Activated CD4-positive, alpha-beta T cell treated with anti-CD3 and anti-CD28 coated beads, Interleukin-2, Interleukin-4, amounts not matched to agents 100 ng/mL and 50 ng/mL, durations not matched to agents 16 hours and 8 hours (primary cell): ENCODE measurements around the gene YOD1.

Experiments used
- DNase-seq: peaks from one replicate; pipeline ENCODE4 v3.0.0-alpha.2; 2020; ENCODE audit warnings: low spot score

Gene YOD1

DNA sequence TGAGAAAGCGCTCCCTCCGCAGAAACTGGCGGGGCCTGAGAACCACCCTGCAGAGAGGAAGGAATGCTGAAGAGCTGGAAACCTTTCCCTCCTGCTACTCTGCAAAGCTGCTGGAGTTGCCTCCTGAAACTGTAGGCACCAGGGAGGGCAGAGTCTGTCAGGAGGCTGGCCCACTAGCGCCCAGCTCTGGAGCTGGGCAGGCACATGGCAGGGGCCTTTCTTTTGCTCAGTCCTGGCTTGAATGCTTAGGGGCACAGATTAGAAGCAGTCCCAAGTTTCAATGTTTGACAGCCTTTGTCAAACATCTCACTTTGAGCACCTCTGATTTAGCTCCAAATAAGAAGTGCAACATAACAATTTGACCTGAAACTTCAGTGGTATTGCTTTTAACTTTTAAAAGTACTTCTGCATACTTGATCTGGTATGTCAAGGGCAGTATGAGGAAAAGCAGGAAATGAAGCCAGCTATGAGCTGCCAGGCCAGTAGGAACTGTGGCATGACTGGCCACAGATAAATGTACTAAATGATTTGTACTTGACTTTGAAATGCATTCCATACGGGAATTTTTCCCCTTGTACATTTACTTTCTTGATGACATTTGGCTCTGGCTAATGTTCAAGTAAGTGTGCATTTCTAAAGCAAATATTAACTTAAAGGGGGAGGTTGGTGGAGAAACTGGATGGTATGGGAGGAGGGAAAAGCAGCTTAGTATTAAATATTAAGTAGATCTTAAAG, 25.7 kb downstream of the YOD1 start:
- no peak for DNase-seq

GRCh38 chr1:207024202-207025145, 26.5 kb downstream of the YOD1 start:
- no peak for DNase-seq

DNA sequence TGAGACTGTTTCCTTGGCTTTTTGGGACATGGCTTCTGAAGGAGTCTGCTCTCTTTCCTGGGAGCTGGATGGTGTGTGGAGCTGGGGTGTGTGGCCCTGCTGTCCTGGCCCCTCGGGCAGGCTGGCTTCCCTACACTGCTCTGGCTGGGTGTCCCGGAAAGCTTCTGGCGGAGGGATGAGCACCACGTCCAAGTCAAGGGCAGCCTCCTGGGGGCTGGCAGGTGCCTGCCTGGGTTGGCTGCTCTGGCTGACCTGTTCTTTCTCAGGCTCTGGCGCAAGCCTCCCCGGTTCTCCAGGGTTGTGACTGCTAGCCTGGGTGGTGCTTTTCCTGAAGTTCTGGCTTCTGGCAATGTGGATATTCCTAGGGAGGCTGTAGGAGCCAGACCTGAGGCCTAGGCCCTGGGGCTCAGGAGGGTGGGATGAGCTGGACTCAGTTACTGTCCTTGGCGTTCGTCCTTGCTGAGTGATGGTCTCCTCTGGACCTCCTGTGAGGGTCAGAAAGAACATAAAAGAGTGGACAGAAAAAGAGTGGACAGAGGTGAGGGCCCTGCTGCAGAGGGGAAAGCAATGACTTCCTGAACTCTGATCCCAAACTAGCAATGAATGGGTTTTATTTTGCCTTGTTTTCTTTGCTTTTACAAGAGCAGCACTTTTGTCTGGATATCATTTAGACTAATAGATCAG, 27.9 kb downstream of the YOD1 start:
- DNase-seq: no peak

DNA sequence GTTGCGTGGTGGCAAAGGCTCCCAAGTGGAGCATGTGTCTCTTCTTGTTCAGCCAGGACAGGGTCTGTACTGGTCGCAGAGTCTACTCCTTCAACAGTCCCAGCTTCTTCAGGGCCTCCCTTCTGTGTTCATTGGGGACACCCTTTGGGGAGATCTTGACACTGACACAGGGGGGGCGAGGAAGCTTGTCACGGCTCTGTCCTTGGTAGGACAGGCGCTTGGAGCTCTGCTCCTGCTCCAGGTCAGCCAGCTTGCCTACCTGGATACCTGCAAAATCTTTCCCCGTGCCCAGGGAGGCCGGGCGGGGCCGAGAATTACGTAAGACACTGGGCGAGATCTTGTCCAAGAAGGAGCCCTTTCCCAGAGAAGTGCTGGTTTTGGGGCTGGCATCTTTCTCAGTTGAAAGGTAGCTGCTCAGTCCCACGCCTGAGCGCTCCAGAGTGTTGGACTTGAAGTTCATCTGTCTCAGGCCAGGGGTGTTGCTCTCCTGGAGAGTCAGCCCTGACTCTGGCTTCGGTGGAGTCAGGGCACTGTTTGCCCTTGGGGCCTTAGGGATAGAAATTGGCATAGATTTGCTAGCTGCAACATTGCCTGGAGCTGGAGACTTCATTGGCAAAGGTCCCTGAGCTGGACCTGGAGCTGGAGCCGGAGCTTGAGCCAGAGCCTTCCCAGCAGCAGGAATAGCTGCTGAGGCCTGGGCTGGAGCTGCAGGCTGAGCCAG, 29.0 kb downstream of the YOD1 start:
- no peak for DNase-seq

DNA sequence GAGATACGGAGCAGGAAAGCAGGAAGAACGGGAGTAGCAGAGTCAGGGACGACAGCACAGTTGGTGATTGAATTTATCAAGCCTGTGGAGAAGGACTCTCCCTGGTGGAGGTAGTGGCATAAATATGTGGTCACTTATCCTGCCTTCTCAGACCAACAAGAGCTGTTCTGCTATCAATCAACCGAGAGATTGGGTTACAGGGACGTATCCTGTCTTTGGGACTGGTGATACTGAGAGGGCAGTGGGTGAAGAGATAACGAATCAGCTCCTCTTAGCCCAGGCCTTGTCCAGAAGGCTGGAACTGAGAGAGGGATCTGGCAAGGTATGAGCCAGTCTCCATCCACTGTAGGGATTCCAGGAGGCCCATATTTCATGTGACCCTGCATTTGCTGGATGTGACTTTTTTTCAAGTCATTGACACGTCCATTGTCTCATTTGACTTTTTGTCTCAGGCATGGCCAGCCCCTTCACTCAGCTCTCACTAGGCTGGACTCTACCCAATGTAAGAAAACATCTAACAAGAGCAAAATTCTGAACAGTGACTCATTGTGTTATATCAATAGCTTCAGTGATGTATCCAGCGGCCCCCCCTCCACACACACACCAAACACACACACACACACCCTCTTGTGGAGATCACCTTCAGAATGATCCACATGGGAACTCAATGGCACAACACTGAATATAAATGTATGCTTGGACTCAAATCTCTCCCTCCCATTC, 29.7 kb downstream of the YOD1 start:
- no peak for DNase-seq

DNA sequence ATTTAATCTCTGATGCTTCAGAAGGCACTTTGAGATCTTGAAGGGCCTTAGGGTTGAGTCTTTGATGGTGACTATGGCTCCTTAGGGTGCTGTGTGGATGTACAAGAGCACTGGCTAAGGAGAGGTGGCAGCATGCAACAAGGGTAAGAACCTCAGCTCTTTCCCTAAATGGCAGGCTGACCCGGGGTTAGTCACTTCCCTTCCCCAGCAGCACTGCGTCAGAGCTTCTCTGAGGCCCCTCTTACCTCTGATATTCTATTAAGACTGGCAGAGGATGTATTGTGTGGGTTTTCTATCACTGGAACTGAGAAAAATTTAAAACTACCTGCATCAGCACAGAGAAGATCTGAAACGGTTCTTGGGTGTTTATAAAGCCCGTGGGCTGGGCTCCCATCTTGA, 30.3 kb downstream of the YOD1 start:
- DNase-seq: no peak

DNA sequence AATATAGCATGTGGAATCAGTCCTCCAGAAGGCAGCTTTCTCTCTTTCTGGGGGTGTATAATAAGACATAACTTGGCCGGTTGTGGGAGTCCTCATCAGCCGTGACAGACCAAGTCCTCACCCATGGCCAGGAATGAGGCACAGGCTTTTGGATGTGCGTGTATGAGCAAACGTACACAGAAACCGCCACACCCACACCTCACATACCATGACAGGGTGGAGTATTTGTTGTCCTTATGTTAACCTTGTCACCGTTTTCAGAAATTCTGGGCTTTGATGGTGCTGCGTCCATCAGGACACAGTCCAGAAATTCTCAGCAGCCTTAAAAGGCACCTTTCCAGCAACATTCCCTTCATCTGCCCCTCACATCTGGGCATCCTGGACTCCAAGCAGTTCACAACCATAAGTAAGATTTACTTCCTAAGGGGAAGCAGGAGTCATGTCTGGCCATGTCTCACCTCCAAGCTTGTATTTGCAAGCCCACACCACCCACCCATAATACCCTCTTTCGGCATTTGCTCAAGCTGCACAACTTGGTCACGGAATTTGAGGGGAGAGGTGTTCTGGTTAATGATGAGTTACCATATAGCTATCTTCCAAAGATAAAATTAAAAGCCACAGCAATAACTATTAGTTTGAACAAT, 30.8 kb downstream of the YOD1 start:
- no peak for DNase-seq

- no peak for DNase-seq
Observed at GRCh38 chr1:207019661-207020060, 31.3 kb downstream of the YOD1 start.

GRCh38 chr1:207019161-207019560, 31.8 kb downstream of the YOD1 start:
- no peak for DNase-seq

DNA sequence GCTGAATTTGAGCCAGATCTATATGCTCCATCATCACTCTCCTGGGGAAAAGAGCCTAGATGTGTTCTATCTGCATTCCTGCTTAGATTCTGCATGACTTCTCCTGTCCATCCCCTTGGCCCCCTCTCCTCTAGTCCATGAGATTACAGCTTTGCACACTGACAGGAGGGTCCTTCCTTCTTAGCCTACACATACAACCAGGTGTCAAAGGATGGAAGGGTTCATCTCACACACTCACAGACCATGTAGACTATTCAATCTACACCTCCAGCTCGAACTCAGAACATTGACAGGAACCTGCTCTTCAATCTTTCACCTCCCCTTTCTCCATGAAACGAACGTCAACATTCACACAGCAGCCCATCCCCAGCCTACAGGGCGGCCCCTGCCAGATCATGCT, 32.3 kb downstream of the YOD1 start:
- DNase-seq: no peak

GRCh38 chr1:207017615-207018559, 33.1 kb downstream of the YOD1 start:
- no peak for DNase-seq

- DNase-seq: no peak
Observed at GRCh38 chr1:207015791-207016190, 35.2 kb downstream of the YOD1 start.

DNA sequence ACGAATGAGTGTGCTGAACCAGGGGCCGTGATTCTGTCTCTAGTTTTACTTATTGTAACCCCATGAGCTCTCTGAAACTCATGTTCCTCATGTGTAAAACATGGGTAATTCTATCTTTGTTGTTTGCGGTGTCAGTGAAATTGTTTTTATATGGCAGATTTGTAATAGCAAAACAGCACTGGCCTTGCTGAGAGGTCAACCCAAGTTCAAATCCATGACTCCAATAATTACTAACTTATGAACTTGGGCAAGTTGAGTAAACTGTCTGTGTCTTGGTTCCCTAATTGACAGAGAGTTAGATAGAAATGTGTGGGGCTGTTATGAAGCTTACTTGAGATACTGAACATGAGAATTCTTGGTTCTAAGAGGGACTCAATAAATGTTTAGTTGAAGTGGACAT, 36.3 kb downstream of the YOD1 start:
- no peak for DNase-seq

- no peak for DNase-seq
Observed at GRCh38 chr1:207013321-207014085, 37.5 kb downstream of the YOD1 start.

- DNase-seq: no peak
Observed at GRCh38 chr1:207010726-207011125, 40.3 kb downstream of the YOD1 start.

DNA sequence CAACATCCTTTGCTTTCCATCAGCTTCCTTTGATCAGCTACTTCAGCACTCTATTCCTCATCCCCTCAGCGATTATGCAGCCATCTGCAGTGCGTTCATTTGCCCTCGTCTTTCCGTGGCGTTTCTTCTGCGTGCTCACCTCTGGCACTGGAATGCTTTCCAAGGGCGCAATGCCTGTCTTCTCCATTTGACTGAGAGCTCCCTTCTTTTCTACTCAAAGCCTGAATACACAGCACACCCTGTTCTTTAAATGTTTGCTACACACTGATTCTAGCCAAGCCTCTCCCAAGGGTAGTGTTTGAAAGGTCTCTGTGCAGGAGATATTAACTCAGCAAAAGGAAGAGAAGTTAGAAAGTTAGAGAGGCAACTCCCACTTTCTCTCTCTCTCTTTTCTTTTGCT, 41.1 kb downstream of the YOD1 start:
- no peak for DNase-seq

DNA sequence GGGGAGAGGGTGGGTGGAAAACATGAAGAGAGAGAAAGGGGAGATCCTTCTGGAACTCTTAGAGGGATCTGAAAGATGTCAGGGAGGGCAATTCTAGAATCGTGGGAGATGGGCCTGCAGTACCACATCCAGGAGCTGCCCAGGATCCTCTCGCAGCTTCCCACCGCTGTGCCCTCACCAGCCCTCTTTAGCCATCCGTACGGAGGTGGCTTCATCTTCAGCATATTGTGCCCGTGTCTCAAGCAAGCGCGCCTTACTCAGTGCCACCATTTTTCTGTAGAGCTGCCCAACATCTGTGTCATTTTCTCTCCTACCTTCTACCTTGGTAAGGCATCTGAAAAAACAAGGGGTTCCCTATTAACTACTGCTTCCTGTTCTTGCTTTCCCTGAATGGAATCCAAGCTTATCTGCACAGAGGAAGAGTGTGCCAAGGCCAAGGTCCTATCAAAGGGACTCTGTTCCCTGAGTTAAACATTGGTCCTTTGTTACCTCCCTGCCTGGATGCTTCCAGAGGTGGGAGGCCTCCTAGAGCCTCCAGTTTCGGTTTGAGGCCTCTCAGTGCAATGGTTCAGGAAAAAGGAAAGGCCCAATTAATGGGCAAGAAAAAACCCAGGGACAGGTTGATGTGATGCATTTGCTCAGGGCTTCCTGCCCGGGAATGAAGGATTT, 41.7 kb downstream of the YOD1 start:
- DNase-seq: no peak

- no peak for DNase-seq
Observed at GRCh38 chr1:207007352-207008033, 43.5 kb downstream of the YOD1 start.
